RKO (cell line): ENCODE results near the gene PKD2L1.

Experiments used
- DNase-seq: peaks from one replicate; pipeline ENCODE4 v3.0.0-alpha.2; 2016; ENCODE audit warnings: low spot score

Gene PKD2L1

GRCh38 chr10:100356067-100357017, 26.3 kb upstream of the PKD2L1 start:
- no peak for DNase-seq

DNA sequence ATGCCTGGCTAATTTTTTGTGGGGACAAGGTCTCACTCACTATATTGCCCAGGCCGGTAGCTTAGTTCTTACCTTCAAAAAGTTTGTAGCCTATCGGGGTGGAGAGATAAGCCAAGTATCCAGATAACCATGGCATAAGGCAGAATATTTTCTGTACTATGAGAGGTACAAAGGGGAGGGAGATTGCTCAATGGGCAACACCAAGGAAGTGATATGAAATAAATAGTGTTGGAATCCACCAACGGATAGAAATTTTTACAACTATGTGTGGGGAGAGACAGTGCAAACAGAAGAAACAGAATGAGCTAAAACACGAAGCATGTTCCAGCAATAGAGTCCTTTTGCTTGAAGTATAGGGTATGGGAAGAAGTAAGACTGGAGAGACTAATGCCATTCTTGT, 25.1 kb upstream of the PKD2L1 start:
- no peak for DNase-seq

- DNase-seq, result no peak
Observed at GRCh38 chr10:100353770-100354485, 23.9 kb upstream of the PKD2L1 start.

GRCh38 chr10:100350914-100351485, 21.0 kb upstream of the PKD2L1 start:
- DNase-seq, result no peak

GRCh38 chr10:100349672-100350071, 19.6 kb upstream of the PKD2L1 start:
- no peak for DNase-seq

DNA sequence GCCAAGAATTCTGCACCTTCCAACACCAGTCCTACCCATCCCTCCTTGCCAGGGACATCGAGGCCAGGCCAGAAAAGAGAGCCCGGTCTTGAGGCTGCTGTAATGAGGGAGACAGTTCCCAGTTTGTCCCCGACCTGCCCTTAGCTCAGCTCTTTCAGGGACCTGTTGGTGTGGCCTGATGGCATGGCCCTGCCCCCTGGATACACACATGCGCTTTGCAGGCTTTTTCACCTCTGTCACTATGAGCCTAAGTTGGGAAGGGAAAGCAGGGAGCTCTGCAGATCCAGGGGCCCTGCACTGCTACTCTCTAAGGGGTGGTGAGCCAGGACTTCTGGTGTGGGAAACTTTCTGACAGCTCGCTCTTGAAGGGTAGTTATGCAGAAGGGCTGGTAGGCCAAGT, 19.1 kb upstream of the PKD2L1 start:
- DNase-seq, result no peak

DNA sequence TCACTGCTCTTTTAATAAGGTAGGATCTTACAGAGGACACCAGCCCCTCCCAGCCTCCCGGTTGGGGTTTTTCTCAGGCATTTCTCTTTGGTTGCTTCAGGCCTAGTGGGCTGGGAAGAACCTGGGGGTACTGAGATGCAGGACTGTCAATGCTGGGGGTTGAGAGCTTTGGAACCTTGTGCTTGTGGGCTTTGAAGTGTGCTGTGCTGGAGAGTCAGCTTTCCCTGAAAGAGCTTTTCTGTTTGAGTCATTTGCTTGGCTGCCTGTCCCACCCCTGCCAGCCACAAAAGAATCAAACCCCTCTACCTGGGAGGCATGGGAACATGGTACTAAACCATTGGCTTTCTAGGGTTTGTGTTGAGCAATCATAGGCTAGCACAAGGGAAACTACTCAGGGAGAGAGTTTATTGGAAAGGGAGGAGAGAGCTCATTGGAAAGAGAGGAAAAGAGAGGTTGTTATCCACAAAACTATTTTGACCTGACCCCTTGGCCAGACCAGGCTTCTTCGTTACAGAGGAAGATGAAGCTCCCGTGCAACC, 18.4 kb upstream of the PKD2L1 start:
- no peak for DNase-seq

- DNase-seq, result peak; percentile 34
Observed at GRCh38 chr10:100347568-100348195, 17.7 kb upstream of the PKD2L1 start.

GRCh38 chr10:100346765-100347567, 16.9 kb upstream of the PKD2L1 start, which contains the start of gene SCD:
Gene SCD (plus strand): TSS chr10:100347233. CDS start chr10:100347505, 272 bp downstream.
- peak; percentile 95 for DNase-seq

DNA sequence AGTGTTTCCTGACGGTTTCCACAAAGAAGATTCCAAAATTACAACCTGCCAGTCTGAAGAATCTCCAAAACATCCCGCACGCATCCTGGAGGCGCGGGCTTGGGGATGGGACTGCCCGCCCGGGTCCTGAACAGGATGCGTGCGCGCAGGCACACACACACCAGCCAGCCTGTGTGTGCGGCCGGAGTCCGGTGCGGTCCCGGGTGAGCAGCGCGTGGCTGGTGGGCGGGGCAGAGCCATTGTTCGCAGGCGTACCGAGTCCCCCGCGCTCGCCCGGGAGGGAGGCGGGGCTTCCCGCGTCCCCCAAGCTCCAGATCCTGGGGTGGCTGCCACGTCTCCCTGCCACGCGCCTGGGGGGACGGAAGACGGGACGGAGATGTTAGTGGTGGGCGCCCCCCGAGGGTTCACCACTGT, 16.3 kb upstream of the PKD2L1 start:
- peak; percentile 73 for DNase-seq

- peak; percentile 76 for DNase-seq
Observed at GRCh38 chr10:100345570-100346330, 15.7 kb upstream of the PKD2L1 start.

GRCh38 chr10:100344241-100344788, 14.3 kb upstream of the PKD2L1 start:
- no peak for DNase-seq

GRCh38 chr10:100342627-100342972, 12.6 kb upstream of the PKD2L1 start:
- DNase-seq, result no peak

DNA sequence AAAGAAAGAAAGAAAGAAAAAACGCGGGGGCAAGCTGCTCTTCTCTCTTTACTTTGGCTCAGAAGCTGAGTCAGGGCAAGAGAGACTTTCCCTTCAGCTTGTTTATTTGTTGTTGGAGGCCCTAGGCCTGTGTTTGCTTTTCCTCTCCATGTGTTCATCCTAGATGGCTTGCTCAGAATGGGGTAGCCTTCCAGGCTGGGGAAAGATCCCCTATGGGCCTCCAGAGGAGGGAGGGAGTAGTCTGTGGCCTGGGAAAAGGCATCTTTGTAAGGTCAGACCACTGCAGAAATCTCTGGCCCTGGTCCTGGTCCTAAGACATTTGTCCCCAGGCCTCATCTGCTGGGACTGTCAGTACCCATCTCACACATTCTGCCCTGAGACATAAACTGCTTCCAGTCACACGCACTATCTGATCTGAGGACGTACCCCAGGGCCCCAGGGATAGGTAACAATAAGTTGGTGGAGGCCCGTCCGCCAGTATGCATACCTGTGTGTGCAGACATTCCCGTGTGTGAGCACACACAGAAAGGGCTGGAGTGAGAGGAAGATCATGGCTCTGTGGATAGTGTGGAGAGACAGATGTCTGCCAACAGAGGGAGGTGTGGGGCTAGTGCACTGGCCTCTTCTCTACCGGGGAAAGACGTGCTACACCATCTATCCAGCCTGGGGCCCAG, 12.1 kb upstream of the PKD2L1 start:
- DNase-seq, result peak; percentile 64

GRCh38 chr10:100340948-100341847, 11.2 kb upstream of the PKD2L1 start:
- DNase-seq, result no peak

DNA sequence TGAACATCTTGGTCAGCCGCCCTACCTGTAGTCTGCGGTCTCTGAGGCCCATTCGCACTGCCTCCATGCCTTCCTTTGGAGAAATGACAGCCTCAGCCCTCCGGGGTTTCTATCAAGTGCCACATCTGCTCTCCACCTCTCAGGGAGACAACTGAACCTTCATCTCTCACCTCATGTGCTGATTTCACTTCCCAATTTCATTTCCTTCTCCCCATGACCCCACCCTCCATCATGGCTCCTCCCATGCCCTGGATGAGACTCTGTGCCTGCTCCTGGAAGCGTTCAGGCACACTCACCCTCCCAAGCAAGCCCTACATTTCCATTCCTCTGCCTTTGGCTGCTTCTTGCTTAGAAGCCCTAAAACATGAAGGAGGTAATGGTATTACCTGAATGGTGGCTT, 9.2 kb upstream of the PKD2L1 start:
- no peak for DNase-seq

GRCh38 chr10:100338434-100339036, 8.5 kb upstream of the PKD2L1 start:
- DNase-seq, result peak; percentile 61

DNA sequence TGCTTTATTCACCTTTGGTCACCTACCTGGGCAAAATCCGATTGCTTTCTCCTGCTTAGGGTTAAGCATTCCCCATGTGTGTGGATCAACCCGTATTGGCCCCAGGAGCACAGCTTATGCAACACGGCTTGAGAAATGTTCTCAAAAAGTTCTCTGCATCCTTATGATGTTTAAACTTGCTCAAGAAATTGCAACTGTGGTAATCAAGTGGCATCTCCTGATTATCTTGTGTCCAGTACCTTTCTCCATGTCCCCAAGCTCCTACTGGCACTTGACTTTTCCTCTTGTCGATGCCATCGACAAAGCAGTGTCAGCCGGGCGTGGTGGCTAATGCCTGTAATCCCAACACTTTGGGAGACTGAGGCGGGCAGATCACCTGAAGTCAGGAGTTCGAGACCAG, 4.7 kb upstream of the PKD2L1 start:
- DNase-seq, result no peak
